ENCODE results near the gene PGC. TPM values are rescaled to one million over a fixed set of nuclear protein-coding genes. Genes with fewer than 3 reads are reported as not detected.

PGC gene
- polyA plus RNA-seq, 3 donors: 7.5 to 1,282 (median 263) TPM

GRCh38 chr6:41707565-41708200 lies 39.5 kb downstream of the PGC start:
- no peak overlapping the region for H3K27ac ChIP-seq (ENCODE audit: low read depth, low read length)
- WGBS, 3 donors: 46 to 78% (median 52%) methylated on average over 14 of the region's 14 CpGs

- 62 to 90% (median 68%) methylated on average over 9 of the region's 9 CpGs for WGBS, 3 donors
- no peak overlapping the region for H3K27ac ChIP-seq (ENCODE audit: low read depth, low read length)
Observed at GRCh38 chr6:41706876-41707564, 40.2 kb downstream of the PGC start.

- H3K27ac ChIP-seq (ENCODE audit: low read depth, low read length): no peak overlapping the region
- WGBS, 3 donors: 37 to 66% (median 45%) methylated on average over 14 to 15 of the region's 15 CpGs
Observed at GRCh38 chr6:41705996-41706835, 41.0 kb downstream of the PGC start.

GRCh38 chr6:41705311-41705995 lies 41.7 kb downstream of the PGC start:
- no peak overlapping the region for H3K27ac ChIP-seq (ENCODE audit: low read depth, low read length)
- WGBS, 3 donors: 75 to 83% (median 77%) methylated on average over 12 of the region's 12 CpGs

GRCh38 chr6:41704656-41705310 lies 42.4 kb downstream of the PGC start:
- 94 to 95% (median 95%) methylated on average over 5 of the region's 5 CpGs for WGBS, 3 donors
- H3K27ac ChIP-seq (ENCODE audit: low read depth, low read length): no peak overlapping the region

GRCh38 chr6:41704028-41704427 lies 43.2 kb downstream of the PGC start:
- WGBS, 3 donors: 79 to 88% (median 80%) methylated on average over 7 of the region's 7 CpGs
- no peak overlapping the region for H3K27ac ChIP-seq (ENCODE audit: low read depth, low read length)

- H3K27ac ChIP-seq (ENCODE audit: low read depth, low read length): no peak overlapping the region
- 83 to 96% (median 91%) methylated on average over 14 of the region's 14 CpGs for WGBS, 3 donors
Observed at GRCh38 chr6:41702771-41703494, 44.3 kb downstream of the PGC start.

- 94 to 97% (median 94%) methylated on average over 10 of the region's 10 CpGs for WGBS, 3 donors
Observed at GRCh38 chr6:41702089-41702745, 45.0 kb downstream of the PGC start.

GRCh38 chr6:41700463-41701347 lies 46.5 kb downstream of the PGC start:
- WGBS, 3 donors: 82 to 85% (median 82%) methylated on average over 20 of the region's 20 CpGs
- H3K27ac ChIP-seq (ENCODE audit: low read depth, low read length): no peak overlapping the region

More at GRCh38 chr6:41702089-41702745, 45.0 kb downstream of the PGC start:
- H3K27ac ChIP-seq (ENCODE audit: low read depth, low read length): no peak overlapping the region

GRCh38 chr6:41699063-41699462 lies 48.1 kb downstream of the PGC start:
- H3K27ac ChIP-seq (ENCODE audit: low read depth, low read length): no peak overlapping the region
- WGBS, 3 donors: 80 to 93% (median 92%) methylated on average over 2 of the region's 2 CpGs

GRCh38 chr6:41697861-41698781 lies 49.1 kb downstream of the PGC start:
- WGBS, 3 donors: 69 to 72% (median 71%) methylated on average over 15 of the region's 15 CpGs

GRCh38 chr6:41696788-41697187 lies 50.4 kb downstream of the PGC start:
- no peak overlapping the region for H3K27ac ChIP-seq (ENCODE audit: low read depth, low read length)
- 94 to 97% (median 97%) methylated on average over 6 of the region's 6 CpGs for WGBS, 3 donors

More at GRCh38 chr6:41697861-41698781, 49.1 kb downstream of the PGC start:
- no peak overlapping the region for H3K27ac ChIP-seq (ENCODE audit: low read depth, low read length)

- H3K27ac ChIP-seq (ENCODE audit: low read depth, low read length): no peak overlapping the region
- WGBS, 3 donors: 85 to 91% (median 90%) methylated on average over 6 of the region's 6 CpGs
Observed at GRCh38 chr6:41695825-41696224, 51.4 kb downstream of the PGC start.

- WGBS, 3 donors: 78 to 89% (median 88%) methylated on average over 6 of the region's 6 CpGs
- H3K27ac ChIP-seq (ENCODE audit: low read depth, low read length): no peak overlapping the region
Observed at GRCh38 chr6:41694815-41695526, 52.2 kb downstream of the PGC start.

Measured in adipose tissue (tissue), 3 donors.